K562 (cell line): ENCODE data around the gene RAD51AP2. TPM values are rescaled to one million over a fixed set of nuclear protein-coding genes. Genes with fewer than 3 reads are reported as not detected.
A peak's percentile ranks its signal among the peaks of the same experiment; 100 is the strongest.
"Not testable (repeated sequence)": the region's sequence is repeated elsewhere in the genome, so short reads cannot be mapped to it uniquely, and the experiment has no call there.

ENCODE experiments used
- ATAC-seq: fragments of 200-7000 bp; cut with Tn5 transposase; 3 replicates; pipeline ENCODE4 v1.9.1; 2020; ENCODE audit warnings: moderate library complexity
- BruUV-seq: library from RNA; stranded (reverse); fragments of 400-500 nt; replicated peaks from 2 replicates; lab custom pipeline; 2021; lab: Mats Ljungman, UMichigan
- CTCF ChIA-PET: fragments of 300-600 bp; formaldehyde crosslinking; extraction: SDS; loops from one replicate; lab custom pipeline; 2021; ENCODE audit warnings: low intra/inter-chr PET ratio; lab: Yijun Ruan, JAX
- POLR2A ChIA-PET: fragments of 300-600, 350-650 bp; sonication (Branson Sonifier 250); formaldehyde crosslinking; extraction: SDS; loops from one replicate; lab custom pipeline; 2021; ENCODE audit warnings: antibody characterized with exemption, inconsistent platforms; lab: Yijun Ruan, JAX
- DNase-seq, 4 experiments: peaks; one replicate each; pipeline versions ENCODE4 v3.0.0 to v3.0.0-alpha.2; 2011 to 2018; ENCODE audit warnings: low spot score in 3 of 4, mixed read lengths in 3 of 4; ENCODE audit errors: extremely low read depth in 1 of 4
- FAIRE-seq: peaks from 2 replicates; lab custom pipeline; 2011; peaks lifted over from hg19 to GRCh38; lab: Jason Lieb, UNC
- H2AFZ ChIP-seq: 2 replicates; pipeline ENCODE4 v1.6.0; 2011; ENCODE audit warnings: low read depth, low read length, control low read depth, inconsistent platforms
- H3K27ac ChIP-seq: fragments of 200-600 bp; 3 replicates; pipeline ENCODE4 v1.8.0; 2011; ENCODE audit warnings: low read depth, mild to moderate bottlenecking, control low read depth, inconsistent platforms, low read length, moderate library complexity, mixed read lengths; ENCODE audit errors: extremely low read depth
- H3K27me3 ChIP-seq, 2 experiments: fragments of 300-600 bp in 1 of 2; 2 replicates in 1 of 2; 3 replicates in 1 of 2; pipeline versions ENCODE4 v1.6.0 to v1.8.0; 2011; ENCODE audit warnings: inconsistent platforms in 2 of 2, low read length in 2 of 2, mild to moderate bottlenecking in 1 of 2, mixed read lengths in 1 of 2, moderate library complexity in 1 of 2; ENCODE audit not compliant: control insufficient read depth in 2 of 2, insufficient read depth in 2 of 2
- H3K36me3 ChIP-seq: fragments of 300-600 bp; 3 replicates; pipeline ENCODE4 v1.8.0; 2011; ENCODE audit warnings: mild to moderate bottlenecking, low read length, inconsistent platforms; ENCODE audit not compliant: control insufficient read depth, insufficient read depth
- H3K4me1 ChIP-seq, 2 experiments: fragments of 200-600 bp in 1 of 2; replicated peaks in 1 of 2; 2 replicates in 1 of 2; 3 replicates in 1 of 2; pipeline versions ENCODE4 v1.5.1 to v1.8.0; 2011; ENCODE audit warnings: inconsistent platforms in 2 of 2, low read length in 2 of 2, mild to moderate bottlenecking in 1 of 2, mixed read lengths in 1 of 2, moderate library complexity in 1 of 2; ENCODE audit not compliant: control insufficient read depth in 2 of 2, insufficient read depth in 2 of 2
- H3K4me2 ChIP-seq: 2 replicates; pipeline ENCODE4 v1.6.1; 2011; ENCODE audit warnings: low read length, control low read depth, inconsistent platforms, mixed read lengths; ENCODE audit not compliant: insufficient read depth
- H3K4me3 ChIP-seq: fragments of 200-600 bp; sonication (generic), shearing (Covaris generic); 2 replicates; pipeline ENCODE4 v1.5.1; 2016; ENCODE audit warnings: control low read depth, inconsistent platforms
- H3K79me2 ChIP-seq: fragments of 200-600 bp; 3 replicates; pipeline ENCODE4 v1.8.0; 2011; ENCODE audit warnings: low read length, inconsistent platforms; ENCODE audit not compliant: control insufficient read depth, insufficient read depth
- H3K9ac ChIP-seq, 2 experiments: 2 replicates each; pipeline versions ENCODE4 v1.6.0 to v1.6.1; 2011; ENCODE audit warnings: low read depth in 2 of 2, low read length in 2 of 2, control low read depth in 1 of 2, inconsistent platforms in 1 of 2, mild to moderate bottlenecking in 1 of 2, mixed read lengths in 1 of 2; ENCODE audit not compliant: insufficient read depth in 1 of 2
- H3K9me1 ChIP-seq: one replicate; pipeline ENCODE4 v1.6.0; 2011; ENCODE audit warnings: inconsistent platforms, mild to moderate bottlenecking, low read length, moderate library complexity; ENCODE audit not compliant: control insufficient read depth, insufficient read depth
- H3K9me3 ChIP-seq: replicated peaks from 2 replicates; pipeline ENCODE4 v1.5.1; 2011; ENCODE audit warnings: low read depth, low read length, inconsistent platforms; ENCODE audit not compliant: control insufficient read depth, insufficient read depth
- H4K20me1 ChIP-seq: replicated peaks from 2 replicates; pipeline ENCODE4 v1.6.1; 2011; ENCODE audit warnings: low read length, inconsistent platforms, mixed read lengths; ENCODE audit not compliant: control insufficient read depth, insufficient read depth
- RBM25 ChIP-seq: fragments of 200-400 bp; formaldehyde crosslinking; IDR thresholded peaks from 2 replicates; pipeline ENCODE4 v1.6.1; 2018; ENCODE audit warnings: low read length, low read depth, moderate library complexity; ENCODE audit not compliant: severe bottlenecking
- SPI1 ChIP-seq: IDR thresholded peaks from 2 replicates; pipeline ENCODE4 v1.6.1; 2011; ENCODE audit warnings: low read depth, low read length, control low read depth, borderline replicate concordance
- ZNF146 ChIP-seq: IDR thresholded peaks from one replicate; pipeline ENCODE4 v1.6.1; 2018; ENCODE audit warnings: missing compliant biosample characterization; ENCODE audit not compliant: unreplicated experiment
- WGBS: fragments of 100-300 bp; shearing (Covaris generic); methylation state at CpG from one replicate; pipeline ENCODE4 v1.1.6; 2016; ENCODE audit warnings: low coverage, mixed read lengths; ENCODE audit not compliant: insufficient coverage; ENCODE audit errors: missing lambda C conversion rate; 5-methylcytosine and 5-hydroxymethylcytosine counted together
- in situ Hi-C: fragments of 300-500 bp; cut with MboI; formaldehyde crosslinking; loops from 4 replicates; pipeline ENCODE4 v1.15.0; 2018; ENCODE audit warnings: inconsistent platforms, mixed read lengths
- intact Hi-C: fragments of 100-400 bp; cut with micrococcal nuclease; formaldehyde crosslinking; loops from 2 replicates; pipeline ENCODE4 v1.14.2; 2022
- polyA plus RNA-seq, 8 experiments: library from polyadenylated mRNA; depleted of rRNA in 4 of 8; stranded (reverse) in 5 of 8; unstranded in 3 of 8; fragments of >200 nt; fragmentation: Nextera tagmentation in 2 of 8; fragmentation: Illumina TruSeq in 1 of 8; extraction: Ambion mirVana in 2 of 8; extraction: Trizol in 1 of 8; gene quantifications; 2 replicates each; pipeline versions ENCODE4 v1.2.1 to v1.2.3, GENCODE V29; 2011 to 2014; ENCODE audit warnings: inconsistent platforms in 1 of 8, missing spikeins in 1 of 8
- total RNA-seq, 7 experiments: library from RNA; depleted of rRNA in 6 of 7; stranded (reverse); fragments of >200 nt in 6 of 7; fragmentation: Illumina TruSeq in 2 of 7; extraction: Trizol in 2 of 7; gene quantifications; 2 replicates each; pipeline versions ENCODE4 v1.2.1 to v1.2.3, GENCODE V29; 2011 to 2021; ENCODE audit warnings: low replicate concordance in 1 of 7

Gene RAD51AP2
- total and polyA plus RNA-seq, 9 of the 15 experiments (the other 6 are each of a cell fraction or from before 2014, with no cell fraction given), result 0.01 to 0.04 (median 0.04) TPM; not detected in 6

- H3K79me2 ChIP-seq, H3K9me1 ChIP-seq, ATAC-seq, in situ Hi-C loops, CTCF ChIA-PET, H3K4me3 ChIP-seq, H3K9me3 ChIP-seq: not testable (repeated sequence)
- peak; percentile 61; the same call in 1 of the 2 replicates for TF ChIP-seq SPI1
- TF ChIP-seq, all 486 proteins: peak for 1; not testable (repeated sequence) for 485
- intact Hi-C loops, H3K4me2 ChIP-seq, POLR2A ChIA-PET, H3K9ac ChIP-seq, H3K4me1 ChIP-seq, H3K36me3 ChIP-seq, H2AFZ ChIP-seq, BruUV-seq, H4K20me1 ChIP-seq, H3K27ac ChIP-seq, FAIRE-seq, H3K27me3 ChIP-seq, DNase-seq: not testable (repeated sequence)
These were observed 28.1 kb downstream of the RAD51AP2 start for GRCh38 chr2:17490165-17490564.

GRCh38 chr2:17488610-17489009, 29.6 kb downstream of the RAD51AP2 start:
- ATAC-seq, H3K79me2 ChIP-seq, H3K27me3 ChIP-seq, H3K27ac ChIP-seq, H3K9me1 ChIP-seq, CTCF ChIA-PET, H3K4me1 ChIP-seq, FAIRE-seq, H3K9ac ChIP-seq, H4K20me1 ChIP-seq, BruUV-seq, intact Hi-C loops, H3K36me3 ChIP-seq, H3K4me2 ChIP-seq, H3K4me3 ChIP-seq, in situ Hi-C loops, H2AFZ ChIP-seq, POLR2A ChIA-PET, H3K9me3 ChIP-seq, DNase-seq: not testable (repeated sequence)
- WGBS, result 4% methylated on average over 4 of the region's 4 CpGs
- peak; percentile 14 for TF ChIP-seq RBM25
- TF ChIP-seq ZNF146, result peak; percentile 79
